K562 (cell line): ENCODE results near the gene ACSS2. TPM values are rescaled to one million over a fixed set of nuclear protein-coding genes. Genes with fewer than 3 reads are reported as not detected.

ENCODE experiments used
- ATAC-seq: fragments of 200-7000 bp; cut with Tn5 transposase; 3 replicates; pipeline ENCODE4 v1.9.1; 2020; ENCODE audit warnings: moderate library complexity
- BruUV-seq: library from RNA; stranded (reverse); fragments of 400-500 nt; replicated peaks from 2 replicates; lab custom pipeline; 2021; lab: Mats Ljungman, UMichigan
- CTCF ChIA-PET: fragments of 300-600 bp; formaldehyde crosslinking; extraction: SDS; loops from one replicate; lab custom pipeline; 2021; ENCODE audit warnings: low intra/inter-chr PET ratio; lab: Yijun Ruan, JAX
- POLR2A ChIA-PET: fragments of 300-600, 350-650 bp; sonication (Branson Sonifier 250); formaldehyde crosslinking; extraction: SDS; loops from one replicate; lab custom pipeline; 2021; ENCODE audit warnings: antibody characterized with exemption, inconsistent platforms; lab: Yijun Ruan, JAX
- DNase-seq, 4 experiments: peaks; one replicate each; pipeline versions ENCODE4 v3.0.0 to v3.0.0-alpha.2; 2011 to 2018; ENCODE audit warnings: low spot score in 3 of 4, mixed read lengths in 3 of 4; ENCODE audit errors: extremely low read depth in 1 of 4
- FAIRE-seq: peaks from 2 replicates; lab custom pipeline; 2011; peaks lifted over from hg19 to GRCh38; lab: Jason Lieb, UNC
- H2AFZ ChIP-seq: 2 replicates; pipeline ENCODE4 v1.6.0; 2011; ENCODE audit warnings: low read depth, low read length, control low read depth, inconsistent platforms
- H3K27ac ChIP-seq: fragments of 200-600 bp; 3 replicates; pipeline ENCODE4 v1.8.0; 2011; ENCODE audit warnings: low read depth, mild to moderate bottlenecking, control low read depth, inconsistent platforms, low read length, moderate library complexity, mixed read lengths; ENCODE audit errors: extremely low read depth
- H3K27me3 ChIP-seq, 2 experiments: fragments of 300-600 bp in 1 of 2; 2 replicates in 1 of 2; 3 replicates in 1 of 2; pipeline versions ENCODE4 v1.6.0 to v1.8.0; 2011; ENCODE audit warnings: inconsistent platforms in 2 of 2, low read length in 2 of 2, mild to moderate bottlenecking in 1 of 2, mixed read lengths in 1 of 2, moderate library complexity in 1 of 2; ENCODE audit not compliant: control insufficient read depth in 2 of 2, insufficient read depth in 2 of 2
- H3K36me3 ChIP-seq: fragments of 300-600 bp; 3 replicates; pipeline ENCODE4 v1.8.0; 2011; ENCODE audit warnings: mild to moderate bottlenecking, low read length, inconsistent platforms; ENCODE audit not compliant: control insufficient read depth, insufficient read depth
- H3K4me1 ChIP-seq, 2 experiments: fragments of 200-600 bp in 1 of 2; replicated peaks in 1 of 2; 2 replicates in 1 of 2; 3 replicates in 1 of 2; pipeline versions ENCODE4 v1.5.1 to v1.8.0; 2011; ENCODE audit warnings: inconsistent platforms in 2 of 2, low read length in 2 of 2, mild to moderate bottlenecking in 1 of 2, mixed read lengths in 1 of 2, moderate library complexity in 1 of 2; ENCODE audit not compliant: control insufficient read depth in 2 of 2, insufficient read depth in 2 of 2
- H3K4me2 ChIP-seq: 2 replicates; pipeline ENCODE4 v1.6.1; 2011; ENCODE audit warnings: low read length, control low read depth, inconsistent platforms, mixed read lengths; ENCODE audit not compliant: insufficient read depth
- H3K4me3 ChIP-seq: fragments of 200-600 bp; sonication (generic), shearing (Covaris generic); 2 replicates; pipeline ENCODE4 v1.5.1; 2016; ENCODE audit warnings: control low read depth, inconsistent platforms
- H3K79me2 ChIP-seq: fragments of 200-600 bp; 3 replicates; pipeline ENCODE4 v1.8.0; 2011; ENCODE audit warnings: low read length, inconsistent platforms; ENCODE audit not compliant: control insufficient read depth, insufficient read depth
- H3K9ac ChIP-seq, 2 experiments: 2 replicates each; pipeline versions ENCODE4 v1.6.0 to v1.6.1; 2011; ENCODE audit warnings: low read depth in 2 of 2, low read length in 2 of 2, control low read depth in 1 of 2, inconsistent platforms in 1 of 2, mild to moderate bottlenecking in 1 of 2, mixed read lengths in 1 of 2; ENCODE audit not compliant: insufficient read depth in 1 of 2
- H3K9me1 ChIP-seq: one replicate; pipeline ENCODE4 v1.6.0; 2011; ENCODE audit warnings: inconsistent platforms, mild to moderate bottlenecking, low read length, moderate library complexity; ENCODE audit not compliant: control insufficient read depth, insufficient read depth
- H3K9me3 ChIP-seq: replicated peaks from 2 replicates; pipeline ENCODE4 v1.5.1; 2011; ENCODE audit warnings: low read depth, low read length, inconsistent platforms; ENCODE audit not compliant: control insufficient read depth, insufficient read depth
- H4K20me1 ChIP-seq: replicated peaks from 2 replicates; pipeline ENCODE4 v1.6.1; 2011; ENCODE audit warnings: low read length, inconsistent platforms, mixed read lengths; ENCODE audit not compliant: control insufficient read depth, insufficient read depth
- CXXC5 ChIP-seq: fragments of 250-450 bp; sonication (Bioruptor Pico); IDR thresholded peaks from 2 replicates; pipeline ENCODE4 v1.8.0; 2022; ENCODE audit warnings: inconsistent platforms, mild to moderate bottlenecking, moderate library complexity
- MGA ChIP-seq: fragments of 450-650 bp; IDR thresholded peaks from 2 replicates; pipeline ENCODE4 v1.6.1; 2016; ENCODE audit warnings: mild to moderate bottlenecking, moderate library complexity
- NCOA2 ChIP-seq, 2 experiments: fragments of 450-650 bp; IDR thresholded peaks; 2 replicates each; pipeline ENCODE4 v1.6.1; 2018; ENCODE audit warnings: mild to moderate bottlenecking in 2 of 2, moderate library complexity in 1 of 2; ENCODE audit not compliant: partially characterized antibody in 2 of 2
- PHB2 ChIP-seq: fragments of 450-650 bp; IDR thresholded peaks from 2 replicates; pipeline ENCODE4 v1.6.1; 2017; ENCODE audit warnings: low read depth
- RFX7 ChIP-seq: fragments of 250-450 bp; sonication (Bioruptor Pico); IDR thresholded peaks from 2 replicates; pipeline ENCODE4 v1.5.1; 2021; ENCODE audit warnings: mild to moderate bottlenecking
- WGBS: fragments of 100-300 bp; shearing (Covaris generic); methylation state at CpG from one replicate; pipeline ENCODE4 v1.1.6; 2016; ENCODE audit warnings: low coverage, mixed read lengths; ENCODE audit not compliant: insufficient coverage; ENCODE audit errors: missing lambda C conversion rate; 5-methylcytosine and 5-hydroxymethylcytosine counted together
- in situ Hi-C: fragments of 300-500 bp; cut with MboI; formaldehyde crosslinking; loops from 4 replicates; pipeline ENCODE4 v1.15.0; 2018; ENCODE audit warnings: inconsistent platforms, mixed read lengths
- intact Hi-C: fragments of 100-400 bp; cut with micrococcal nuclease; formaldehyde crosslinking; loops from 2 replicates; pipeline ENCODE4 v1.14.2; 2022
- polyA plus RNA-seq, 8 experiments: library from polyadenylated mRNA; depleted of rRNA in 4 of 8; stranded (reverse) in 5 of 8; unstranded in 3 of 8; fragments of >200 nt; fragmentation: Nextera tagmentation in 2 of 8; fragmentation: Illumina TruSeq in 1 of 8; extraction: Ambion mirVana in 2 of 8; extraction: Trizol in 1 of 8; gene quantifications; 2 replicates each; pipeline versions ENCODE4 v1.2.1 to v1.2.3, GENCODE V29; 2011 to 2014; ENCODE audit warnings: inconsistent platforms in 1 of 8, missing spikeins in 1 of 8
- total RNA-seq, 7 experiments: library from RNA; depleted of rRNA in 6 of 7; stranded (reverse); fragments of >200 nt in 6 of 7; fragmentation: Illumina TruSeq in 2 of 7; extraction: Trizol in 2 of 7; gene quantifications; 2 replicates each; pipeline versions ENCODE4 v1.2.1 to v1.2.3, GENCODE V29; 2011 to 2021; ENCODE audit warnings: low replicate concordance in 1 of 7
- TF ChIP-seq, protein P1 (sequence below): sonication (generic); formaldehyde crosslinking; IDR thresholded peaks from 2 replicates; pipeline ENCODE4 v1.4.0; 2020; ENCODE audit warnings: mild to moderate bottlenecking, missing genetic modification reagents

The ACSS2 gene
- total and polyA plus RNA-seq, 9 of the 15 experiments (the other 6 are each of a cell fraction or from before 2014, with no cell fraction given), result 21.9 to 246 (median 66.2) TPM

DNA sequence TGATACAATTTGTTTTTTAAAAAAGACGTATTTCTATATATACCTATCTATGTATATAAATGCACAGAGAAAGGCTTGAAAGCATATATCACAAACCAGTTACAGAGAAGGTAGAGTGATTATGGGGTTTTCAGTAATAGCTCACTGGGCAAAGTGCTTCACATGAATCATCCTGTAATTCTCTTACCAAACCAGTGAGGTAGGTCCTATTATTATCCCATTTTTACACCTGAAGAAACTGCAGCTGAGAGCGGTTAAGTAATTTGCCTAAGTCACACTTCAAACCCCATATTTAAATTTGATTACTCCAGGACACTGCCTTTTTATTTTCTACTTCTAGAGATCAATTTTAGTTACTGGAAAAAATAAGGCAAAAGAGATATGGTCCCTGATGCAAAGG, 74.8 kb downstream of the ACSS2 start:
- no peaks in the 10 kb centered on the region for H3K9me1 ChIP-seq
- H3K9ac ChIP-seq, result peak overlapping the region in 1 of 2 experiments; percentile 10; a peak in 1 of 4 replicates
- peaks cover 25% of the 10 kb centered on the region for H3K79me2 ChIP-seq
- intact Hi-C loops, result no loop called here
- H3K4me3 ChIP-seq, result no peak overlapping the region
- ATAC-seq (no peak), DNase-seq (no peak), FAIRE-seq (no peak)
- no peak for TF ChIP-seq NCOA2 (IDR thresholded peaks at IDR 0.05; ENCODE audit: partially characterized antibody in 2 of 2)
- no peak for TF ChIP-seq RFX7 (CRISPR knock-in tag)
- no peak for TF ChIP-seq MGA
- TF ChIP-seq PHB2, result no peak
- TF ChIP-seq, protein P1, sequence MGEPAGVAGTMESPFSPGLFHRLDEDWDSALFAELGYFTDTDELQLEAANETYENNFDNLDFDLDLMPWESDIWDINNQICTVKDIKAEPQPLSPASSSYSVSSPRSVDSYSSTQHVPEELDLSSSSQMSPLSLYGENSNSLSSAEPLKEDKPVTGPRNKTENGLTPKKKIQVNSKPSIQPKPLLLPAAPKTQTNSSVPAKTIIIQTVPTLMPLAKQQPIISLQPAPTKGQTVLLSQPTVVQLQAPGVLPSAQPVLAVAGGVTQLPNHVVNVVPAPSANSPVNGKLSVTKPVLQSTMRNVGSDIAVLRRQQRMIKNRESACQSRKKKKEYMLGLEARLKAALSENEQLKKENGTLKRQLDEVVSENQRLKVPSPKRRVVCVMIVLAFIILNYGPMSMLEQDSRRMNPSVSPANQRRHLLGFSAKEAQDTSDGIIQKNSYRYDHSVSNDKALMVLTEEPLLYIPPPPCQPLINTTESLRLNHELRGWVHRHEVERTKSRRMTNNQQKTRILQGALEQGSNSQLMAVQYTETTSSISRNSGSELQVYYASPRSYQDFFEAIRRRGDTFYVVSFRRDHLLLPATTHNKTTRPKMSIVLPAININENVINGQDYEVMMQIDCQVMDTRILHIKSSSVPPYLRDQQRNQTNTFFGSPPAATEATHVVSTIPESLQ (CRISPR knock-in tag), result no peak
- TF ChIP-seq CXXC5 (CRISPR knock-in tag), result no peak
- ChIA-PET CTCF (no interaction called here), POLR2A (interaction anchor here (1.4 to 1.8 kb wide), 2 partner anchors 15 to 75 kb away, joined by 5 to 9 read pairs; partner anchors contain the start of gene ACSS2)
- H3K9me3 ChIP-seq, result no peaks in the 10 kb centered on the region
- BruUV-seq, result no TSS peak
- in situ Hi-C loops, result no loop called here
- no peak overlapping the region for H3K27ac ChIP-seq
- peaks cover 60% of the 10 kb centered on the region for H3K36me3 ChIP-seq
- no peak overlapping the region for H3K4me2 ChIP-seq
- WGBS, result 100% methylated on average over 2 of the region's 2 CpGs
- no peaks in the 10 kb centered on the region for H3K27me3 ChIP-seq
- H4K20me1 ChIP-seq, result no peaks in the 10 kb centered on the region
- H2AFZ ChIP-seq, result no peak overlapping the region
- H3K4me1 ChIP-seq, result peaks cover 8 to 16% of the 10 kb centered on the region in 2 experiments; a peak in 4 of 5 replicates
